LHCN-M2 (cell line): ENCODE data around the gene PPM1A. TPM values are rescaled to one million over a fixed set of nuclear protein-coding genes. Genes with fewer than 3 reads are reported as not detected.
A peak's percentile ranks its signal among the peaks of the same experiment; 100 is the strongest.

Experiments used
- DNase-seq: peaks from one replicate; pipeline ENCODE4 v3.0.0-alpha.2; 2012; ENCODE audit warnings: low read depth
- total RNA-seq: library from RNA; depleted of rRNA; stranded (reverse); fragments of >200 nt; gene quantifications from 2 replicates; pipeline ENCODE4 v1.2.3, GENCODE V29; 2014

Gene PPM1A
- total RNA-seq, 1 experiment from 2014 or later: 18.2 TPM

GRCh38 chr14:60226298-60226697 is 22.7 kb upstream of the PPM1A start:
- no peak for DNase-seq

- no peak for DNase-seq
Observed at GRCh38 chr14:60227291-60227690, 21.7 kb upstream of the PPM1A start.

- no peak for DNase-seq
Observed at GRCh38 chr14:60229614-60230013, 19.4 kb upstream of the PPM1A start.

- no peak for DNase-seq
Observed at GRCh38 chr14:60232185-60232584, 16.8 kb upstream of the PPM1A start.

GRCh38 chr14:60233251-60233650 is 15.8 kb upstream of the PPM1A start:
- DNase-seq: peak; percentile 20

GRCh38 chr14:60233891-60234290 is 15.1 kb upstream of the PPM1A start:
- DNase-seq: peak; percentile 47

GRCh38 chr14:60235440-60235839 is 13.6 kb upstream of the PPM1A start:
- peak; percentile 19 for DNase-seq

- DNase-seq: no peak
Observed at GRCh38 chr14:60238955-60239354, 10.1 kb upstream of the PPM1A start.

- no peak for DNase-seq
Observed at GRCh38 chr14:60240139-60240856, 8.7 kb upstream of the PPM1A start.

- no peak for DNase-seq
Observed at GRCh38 chr14:60241091-60241490, 7.9 kb upstream of the PPM1A start.

GRCh38 chr14:60242429-60242828 is 6.6 kb upstream of the PPM1A start:
- DNase-seq: no peak

- no peak for DNase-seq
Observed at GRCh38 chr14:60245380-60246177, 3.4 kb upstream of the PPM1A start.

GRCh38 chr14:60247994-60248696 is 876 bp upstream of the PPM1A start:
- peak; percentile 90 for DNase-seq

GRCh38 chr14:60249321-60250256 is 568 bp downstream of the PPM1A start:
- DNase-seq: peak; percentile 57

GRCh38 chr14:60250257-60251035 is 1.4 kb downstream of the PPM1A start:
- DNase-seq: peak; percentile 36

GRCh38 chr14:60251877-60252276 is 2.9 kb downstream of the PPM1A start:
- no peak for DNase-seq

- no peak for DNase-seq
Observed at GRCh38 chr14:60252630-60253029, 3.6 kb downstream of the PPM1A start.

GRCh38 chr14:60253649-60254048 is 4.6 kb downstream of the PPM1A start:
- DNase-seq: no peak

- no peak for DNase-seq
Observed at GRCh38 chr14:60254176-60254575, 5.2 kb downstream of the PPM1A start.

GRCh38 chr14:60257865-60258264 is 8.8 kb downstream of the PPM1A start:
- no peak for DNase-seq
